Amygdala (tissue), 56 donors: ENCODE measurements around the gene CTBP2.
A peak's percentile ranks its signal among the peaks of the same experiment; 100 is the strongest.

Experiments
- DNase-seq, 56 donors: peaks; one replicate each; lab custom pipeline; 2025; lab: John Stamatoyannopoulos, UW

Gene CTBP2

GRCh38 chr10:125016611-125017202, 143.7 kb downstream of the CTBP2 start:
- peak in 20 of 56 donors; percentile 22 to 76 (median 50) for DNase-seq

- peak in 30 of 56 donors; percentile 24 to 77 (median 50) for DNase-seq
Observed at GRCh38 chr10:125016123-125016522, 144.2 kb downstream of the CTBP2 start.

- peak in 16 of 56 donors; percentile 23 to 57 (median 34) for DNase-seq
Observed at GRCh38 chr10:125015356-125015944, 144.9 kb downstream of the CTBP2 start.

DNA sequence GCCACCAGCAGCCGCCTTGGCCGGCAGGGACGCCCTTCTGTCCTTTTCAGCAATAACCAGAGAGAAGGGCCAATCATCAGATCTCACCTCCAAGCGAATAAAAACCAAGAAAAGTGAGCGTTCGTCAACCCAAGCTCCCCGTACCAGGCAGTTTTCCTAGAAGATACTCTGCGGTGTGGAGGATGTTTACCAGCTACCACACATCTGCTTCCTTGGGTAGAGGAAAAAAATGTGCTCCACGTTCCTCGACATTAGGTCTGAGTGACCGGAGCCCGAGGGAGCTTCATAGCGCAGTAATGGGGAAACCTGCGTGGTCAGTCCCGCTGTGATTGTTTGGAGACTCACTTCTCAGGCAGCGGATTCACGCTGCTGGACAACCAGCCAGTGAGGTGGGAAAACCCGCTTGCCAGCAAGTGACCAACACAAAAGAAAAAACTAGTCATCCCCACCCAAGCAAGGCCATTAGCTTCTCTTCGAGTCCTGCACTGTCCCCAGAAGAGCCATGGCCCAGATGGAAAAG, 145.5 kb downstream of the CTBP2 start:
- DNase-seq: no peak

- DNase-seq: peak in 2 of 56 donors; percentile 11 to 15
Observed at GRCh38 chr10:125014086-125014830, 146.1 kb downstream of the CTBP2 start.

- no peak for DNase-seq
Observed at GRCh38 chr10:125013529-125013872, 146.9 kb downstream of the CTBP2 start.

DNA sequence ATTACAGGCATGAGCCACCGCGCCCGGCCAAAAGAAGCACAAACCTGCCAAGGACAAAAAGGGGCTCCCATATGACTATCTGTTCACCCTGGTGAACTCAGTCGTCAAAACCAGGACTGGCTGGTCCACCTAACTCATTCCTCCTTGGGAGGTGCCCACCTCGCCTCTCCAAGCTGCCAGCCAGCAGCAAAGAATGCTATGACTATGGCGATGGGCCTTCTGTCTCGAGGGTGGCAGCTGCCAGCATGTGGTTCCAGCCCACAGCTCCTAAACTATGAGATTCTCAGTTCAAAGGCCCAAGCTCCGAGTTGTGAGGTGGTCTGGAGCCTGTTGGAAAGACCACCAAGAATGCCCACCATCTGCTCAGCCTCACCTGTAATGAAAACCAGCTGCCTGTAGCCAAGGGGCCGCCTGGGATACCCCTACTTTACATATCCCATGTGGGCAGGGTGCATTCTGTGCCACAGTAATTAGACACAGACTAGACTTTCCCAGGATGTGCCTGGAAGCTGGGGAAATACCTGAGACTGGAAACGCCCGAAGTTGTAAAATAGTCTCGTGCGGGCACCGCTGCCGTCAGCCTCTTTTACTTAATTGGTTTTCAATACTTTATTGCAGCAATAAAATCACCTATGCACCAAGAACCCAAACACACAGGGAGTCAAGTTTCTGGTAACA, 147.4 kb downstream of the CTBP2 start:
- DNase-seq: no peak

GRCh38 chr10:125011926-125012705, 148.2 kb downstream of the CTBP2 start:
- DNase-seq: no peak

DNA sequence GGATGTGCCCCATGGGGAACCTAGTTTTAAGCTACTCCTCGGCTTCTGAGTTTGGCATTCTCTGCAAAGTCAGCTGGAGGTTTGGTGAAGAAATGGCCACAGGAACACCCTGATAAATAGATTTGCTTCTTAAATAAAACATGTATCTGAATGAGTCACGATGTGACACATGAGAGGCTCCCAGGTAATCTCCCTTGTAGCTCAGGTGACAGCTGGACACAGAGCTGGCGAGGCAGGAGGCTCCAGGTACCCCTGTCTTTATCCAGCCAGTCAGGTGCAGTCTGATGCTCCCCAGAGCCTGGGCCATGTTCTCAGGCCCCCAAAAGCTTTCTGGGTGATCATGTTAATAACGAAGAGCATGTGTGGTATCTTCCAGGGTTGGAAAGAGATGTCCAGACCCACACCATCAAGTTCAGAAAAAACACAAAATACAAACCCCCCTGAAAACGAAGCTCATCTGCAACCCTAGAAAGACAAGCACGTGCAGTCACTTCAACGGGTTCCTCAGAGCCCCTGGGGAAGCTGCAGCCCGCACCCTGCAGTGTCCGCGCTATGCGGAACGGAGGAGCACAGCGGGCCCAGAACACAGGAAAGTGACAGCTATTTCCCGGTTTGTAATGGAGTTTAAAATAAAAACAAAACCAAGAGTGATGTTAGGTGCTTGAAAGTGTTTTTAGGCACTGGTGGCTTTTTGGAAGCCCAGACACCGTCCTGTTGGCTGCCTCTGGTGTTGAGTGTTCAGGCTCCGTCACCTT, 149.0 kb downstream of the CTBP2 start:
- DNase-seq: no peak

DNA sequence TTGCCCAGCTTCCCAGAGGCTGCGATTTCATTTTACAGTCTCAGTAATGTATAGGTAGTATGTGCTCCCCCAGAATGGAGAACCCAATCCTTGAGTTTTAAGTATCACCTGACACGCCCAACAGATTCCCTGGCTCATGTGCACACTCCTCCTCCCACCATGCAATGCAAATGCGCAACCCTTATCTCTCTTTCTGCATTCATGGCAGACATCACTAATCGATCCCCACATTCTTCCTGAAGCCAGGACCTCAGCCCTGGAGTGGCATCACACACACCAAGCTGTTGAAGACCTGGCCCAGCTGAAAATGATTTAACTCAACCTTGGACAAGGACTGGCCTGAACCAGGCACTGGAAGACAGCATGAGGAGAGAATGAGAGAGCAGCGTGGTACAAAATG, 150.0 kb downstream of the CTBP2 start:
- DNase-seq: no peak

DNA sequence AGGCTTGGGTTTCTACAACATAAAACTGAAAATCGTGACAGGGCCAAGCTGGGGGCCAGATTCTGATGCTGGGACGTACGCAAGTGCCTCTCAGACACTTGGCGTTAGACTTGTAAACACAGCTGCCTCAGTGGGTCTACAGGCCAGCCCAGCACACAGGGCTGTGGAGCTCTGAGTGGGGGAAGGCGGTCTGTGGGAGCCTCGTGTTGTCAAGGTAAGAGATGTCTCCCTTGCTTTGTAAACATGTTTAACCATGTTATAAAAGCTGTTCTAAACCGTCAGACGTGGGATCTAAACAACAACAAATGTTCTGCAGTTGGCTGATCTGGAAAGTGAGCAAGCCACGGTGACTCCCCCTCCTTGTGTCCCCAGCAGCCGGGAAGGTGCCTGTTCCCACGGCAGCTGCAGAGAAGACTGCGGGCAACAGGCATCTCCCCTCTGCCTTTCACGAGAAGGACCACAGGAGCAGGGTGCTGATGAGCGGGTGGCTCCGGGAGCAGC, 150.7 kb downstream of the CTBP2 start:
- DNase-seq: peak in 10 of 56 donors; percentile 18 to 45 (median 30)

DNA sequence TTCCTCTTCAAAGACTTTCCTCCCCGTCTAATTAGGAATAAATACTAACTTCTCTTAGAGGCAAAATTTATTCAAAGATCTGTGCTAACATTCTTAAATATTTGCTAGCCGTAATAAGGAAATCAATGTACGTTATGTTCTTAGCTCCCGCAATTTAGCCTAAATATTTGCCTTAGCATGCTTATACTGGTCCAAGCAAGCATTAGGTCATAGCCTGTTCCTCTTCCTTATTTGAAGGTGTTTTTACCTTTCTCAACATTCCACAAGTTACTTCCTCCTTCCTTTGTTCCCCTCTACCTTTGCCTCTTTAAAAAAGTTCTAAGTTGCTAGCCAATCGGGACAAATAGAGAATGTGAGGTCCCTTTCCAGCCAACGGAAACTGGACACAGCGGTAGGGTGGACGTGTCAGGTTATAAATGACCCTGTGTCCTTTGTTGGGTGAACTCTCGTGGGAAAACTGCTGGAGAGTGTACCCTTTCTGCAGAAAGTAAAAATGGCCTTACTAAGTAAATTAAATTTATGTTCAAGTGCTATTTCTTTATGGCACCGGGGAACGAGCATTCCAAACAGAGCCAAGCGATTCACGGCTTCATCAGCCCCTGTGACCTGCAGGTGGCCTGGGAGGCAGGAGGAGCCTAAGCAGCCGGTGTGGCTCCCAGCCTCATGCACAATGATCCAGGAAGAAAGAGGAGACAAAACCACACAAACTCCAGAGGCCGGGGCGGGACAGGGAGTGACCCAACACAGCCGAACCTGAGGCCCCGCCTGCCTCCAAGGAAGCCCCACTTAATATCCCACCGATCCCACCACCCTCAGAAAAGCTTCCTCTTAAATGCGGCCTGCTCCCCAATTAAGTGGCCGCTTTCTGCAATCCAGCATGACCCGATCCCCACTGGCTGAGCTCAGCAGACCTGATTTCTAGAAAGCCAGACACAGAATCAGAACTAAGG, 151.4 kb downstream of the CTBP2 start:
- DNase-seq: no peak

GRCh38 chr10:125007436-125007835, 152.9 kb downstream of the CTBP2 start:
- no peak for DNase-seq

GRCh38 chr10:125006921-125007426, 153.4 kb downstream of the CTBP2 start:
- DNase-seq: peak in 19 of 56 donors; percentile 26 to 74 (median 42)

DNA sequence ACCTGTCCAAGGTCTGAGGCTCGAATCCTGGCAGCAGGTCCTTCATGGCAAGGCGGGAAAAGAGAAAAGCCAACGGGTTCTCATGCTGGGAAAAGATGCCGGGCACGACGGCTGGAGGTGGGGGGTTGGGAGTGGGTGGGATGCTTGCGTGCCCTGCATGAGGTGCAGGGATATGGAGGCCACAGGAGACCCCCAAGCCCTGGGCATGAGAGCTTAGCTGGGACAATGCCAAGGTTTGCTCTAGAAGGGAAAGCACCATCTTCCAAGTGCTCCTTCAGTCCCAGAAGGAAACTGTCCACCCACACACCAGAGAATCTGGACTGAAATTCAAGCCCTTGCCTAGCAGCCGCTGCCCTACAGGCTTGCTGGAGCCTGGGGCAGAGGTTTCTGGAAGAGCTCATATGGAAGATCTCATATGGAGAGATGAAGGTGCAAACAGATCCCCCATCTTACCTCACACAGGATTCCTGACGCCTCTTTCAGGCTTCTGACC, 154.1 kb downstream of the CTBP2 start:
- DNase-seq: no peak

DNA sequence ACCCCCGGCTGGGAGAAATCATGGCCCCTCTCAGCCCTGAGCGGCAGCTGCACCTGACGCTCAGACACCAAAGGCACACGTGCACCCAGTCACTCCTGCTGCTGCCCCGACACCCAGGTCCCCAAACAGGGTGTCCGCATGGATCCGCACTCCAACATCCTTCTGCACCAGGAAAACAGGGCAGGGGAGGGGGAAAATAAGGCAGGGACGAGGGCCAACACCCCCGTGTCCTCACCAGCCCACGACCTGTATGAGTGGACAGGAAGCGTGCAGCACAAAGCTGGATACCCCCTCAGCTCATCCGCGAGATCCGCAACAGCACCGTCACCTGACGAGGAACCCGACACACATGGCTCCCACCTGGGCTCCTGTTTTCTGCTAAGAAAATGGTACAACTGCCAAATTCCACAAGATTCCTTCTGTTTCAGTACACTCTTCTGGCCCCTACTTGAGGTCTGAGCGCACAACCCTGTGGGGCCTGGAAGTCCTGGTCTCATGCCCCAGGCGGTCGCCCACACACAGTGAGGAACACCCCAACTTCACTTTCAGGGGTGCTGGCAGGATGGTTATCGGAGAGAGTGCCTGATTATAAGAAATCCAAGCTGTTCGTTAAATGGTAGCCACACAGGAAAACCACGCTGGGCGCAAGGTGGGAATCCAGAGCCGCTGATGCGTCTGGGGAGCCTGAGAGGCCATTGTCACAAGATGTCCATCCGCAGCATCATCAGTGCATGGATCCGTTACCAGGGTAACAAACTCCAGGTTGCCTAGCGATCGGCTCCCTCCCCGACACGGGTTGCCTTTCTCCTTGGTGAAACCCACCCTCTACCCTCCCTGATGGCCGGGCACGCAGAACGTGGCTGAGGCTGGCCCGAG, 154.8 kb downstream of the CTBP2 start:
- DNase-seq: peak in 15 of 56 donors; percentile 17 to 65 (median 37)
